ENCODE results near the gene ZFYVE19.

Gene ZFYVE19

GRCh38 chr15:40799523-40799922 lies 7.4 kb upstream of the ZFYVE19 start:
- H3K36me3 ChIP-seq: no peaks in the 10 kb centered on the region
- H3K4me1 ChIP-seq (ENCODE audit: control insufficient read depth in 1 of 2, insufficient read depth in 1 of 2, low read depth in 1 of 2, low read length in 1 of 2): peaks cover 7% of the 10 kb centered on the region in 2 experiments
- no peak for TF ChIP-seq CTCF (IDR thresholded peaks at IDR 0.05)
- no peaks in the 10 kb centered on the region for H3K27me3 ChIP-seq
- H3K9me3 ChIP-seq: no peaks in the 10 kb centered on the region
- H3K4me3 ChIP-seq (ENCODE audit: low read depth in 1 of 2, low read length in 1 of 2): no peak overlapping the region
- H3K27ac ChIP-seq: no peak overlapping the region

GRCh38 chr15:40803076-40803475 lies 3.8 kb upstream of the ZFYVE19 start:
- H3K27ac ChIP-seq: no peak overlapping the region
- H3K4me3 ChIP-seq (ENCODE audit: low read depth in 1 of 2, low read length in 1 of 2): no peak overlapping the region
- no peaks in the 10 kb centered on the region for H3K36me3 ChIP-seq
- H3K9me3 ChIP-seq: no peaks in the 10 kb centered on the region
- TF ChIP-seq CTCF (IDR thresholded peaks at IDR 0.05): no peak
- H3K4me1 ChIP-seq (ENCODE audit: control insufficient read depth in 1 of 2, insufficient read depth in 1 of 2, low read depth in 1 of 2, low read length in 1 of 2): peaks cover 12 to 13% of the 10 kb centered on the region in 2 experiments
- H3K27me3 ChIP-seq: no peaks in the 10 kb centered on the region

- no peak for TF ChIP-seq CTCF (IDR thresholded peaks at IDR 0.05)
- Histone ChIP-seq H3K4me1 (ENCODE audit: control insufficient read depth in 1 of 2, insufficient read depth in 1 of 2, low read depth in 1 of 2, low read length in 1 of 2) (peaks cover 15 to 16% of the 10 kb centered on the region in 2 experiments), H3K9me3 (no peaks in the 10 kb centered on the region), H3K36me3 (no peaks in the 10 kb centered on the region), H3K4me3 (ENCODE audit: low read depth in 1 of 2, low read length in 1 of 2) (no peak overlapping the region), H3K27me3 (no peaks in the 10 kb centered on the region), H3K27ac (no peak overlapping the region)
Observed at GRCh38 chr15:40803688-40804087, 3.2 kb upstream of the ZFYVE19 start.

- Histone ChIP-seq H3K27me3 (no peaks in the 10 kb centered on the region), H3K4me3 (ENCODE audit: low read depth in 1 of 2, low read length in 1 of 2) (peak overlapping the region; percentile 98 to 100), H3K27ac (peak overlapping the region; percentile 80), H3K4me1 (ENCODE audit: control insufficient read depth in 1 of 2, insufficient read depth in 1 of 2, low read depth in 1 of 2, low read length in 1 of 2) (peaks cover 15 to 16% of the 10 kb centered on the region in 2 experiments), H3K9me3 (no peaks in the 10 kb centered on the region), H3K36me3 (peaks cover 23% of the 10 kb centered on the region)
- TF ChIP-seq CTCF (IDR thresholded peaks at IDR 0.05): no peak
Observed at GRCh38 chr15:40806672-40807027, 239 bp upstream of the ZFYVE19 start.

- TF ChIP-seq CTCF (IDR thresholded peaks at IDR 0.05): no peak
- Histone ChIP-seq H3K9me3 (no peaks in the 10 kb centered on the region), H3K27me3 (no peaks in the 10 kb centered on the region), H3K27ac (peak overlapping the region; percentile 80), H3K36me3 (peaks cover 30% of the 10 kb centered on the region), H3K4me3 (ENCODE audit: low read depth in 1 of 2, low read length in 1 of 2) (peak overlapping the region; percentile 98 to 100), H3K4me1 (ENCODE audit: control insufficient read depth in 1 of 2, insufficient read depth in 1 of 2, low read depth in 1 of 2, low read length in 1 of 2) (peaks cover 15 to 16% of the 10 kb centered on the region in 2 experiments)
Observed at GRCh38 chr15:40807888-40808461, 1.1 kb downstream of the ZFYVE19 start.

Measured in neutrophil (primary cell).